Cerebellar nuclear complex (tissue), 1 donor: Measurements from ENCODE around the gene RAD21L1.
"Not testable (repeated sequence)": the region's sequence is repeated elsewhere in the genome, so short reads cannot be mapped to it uniquely, and the experiment has no call there.

ENCODE experiments used
- DNase-seq, 2 experiments: peaks; one replicate each; lab custom pipeline; 2025; lab: John Stamatoyannopoulos, UW

The RAD21L1 gene

GRCh38 chr20:1229541-1229940 lies 3.7 kb downstream of the RAD21L1 start:
- DNase-seq = no peak

GRCh38 chr20:1232286-1233111 lies 6.7 kb downstream of the RAD21L1 start:
- no peak for DNase-seq

DNA sequence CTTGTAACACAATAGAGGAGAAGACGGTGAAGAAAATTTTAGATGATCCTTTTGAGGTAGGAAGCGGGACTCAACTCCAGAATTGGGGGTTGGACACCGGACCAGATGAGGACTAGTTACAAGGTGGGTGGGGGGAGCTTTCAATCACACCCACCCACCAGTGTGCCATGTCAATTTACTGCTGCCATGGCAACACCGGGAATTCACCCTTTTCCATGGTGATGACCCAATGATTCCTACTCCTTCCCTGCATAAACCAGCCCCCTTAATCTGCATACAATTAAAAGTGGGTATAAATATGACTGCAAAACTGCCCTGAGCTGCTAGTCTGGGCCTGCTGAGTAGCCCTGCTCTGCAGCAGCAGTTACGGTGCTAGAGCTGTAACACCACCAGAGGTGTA lies 14.7 kb downstream of the RAD21L1 start:
- no peak for DNase-seq

GRCh38 chr20:1241456-1241855 lies 15.6 kb downstream of the RAD21L1 start:
- DNase-seq = no peak

DNA sequence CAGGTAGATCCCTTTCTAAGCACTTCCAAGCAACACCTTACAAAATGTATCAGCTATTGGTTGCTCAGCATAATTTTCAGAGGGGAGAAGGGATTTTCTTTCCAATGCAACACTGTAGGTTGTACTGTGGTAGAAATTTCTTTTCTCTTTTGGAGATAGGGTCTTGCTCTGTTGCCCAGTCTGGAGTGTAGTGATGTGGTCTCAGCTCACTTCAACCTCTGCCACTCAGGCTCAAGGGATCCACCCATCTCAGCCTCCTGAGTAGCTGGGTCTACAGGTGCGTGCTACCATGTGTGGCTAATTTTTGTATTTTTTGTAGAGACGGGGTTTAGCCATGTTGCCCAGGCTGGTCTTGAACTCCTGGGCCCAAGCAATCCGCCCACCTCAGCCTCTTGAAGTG lies 16.3 kb downstream of the RAD21L1 start:
- no peak for DNase-seq

DNA sequence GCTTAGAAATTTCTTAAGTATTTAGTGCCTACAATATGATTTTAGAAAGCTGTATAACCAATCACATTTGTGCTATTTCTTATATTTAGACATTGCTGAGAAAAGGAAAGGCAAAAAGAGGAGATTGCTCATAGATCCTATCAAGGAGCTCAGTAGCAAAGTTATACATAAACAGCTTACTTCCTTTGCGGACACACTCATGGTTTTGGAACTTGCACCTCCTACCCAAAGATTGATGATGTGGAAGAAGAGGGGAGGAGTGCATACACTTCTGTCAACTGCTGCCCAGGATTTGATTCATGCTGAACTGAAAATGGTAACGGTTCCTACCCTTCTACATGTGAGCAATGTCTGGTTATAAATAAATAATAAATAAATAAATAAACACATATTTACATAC lies 16.7 kb downstream of the RAD21L1 start:
- DNase-seq = no peak

GRCh38 chr20:1245578-1245977 lies 19.7 kb downstream of the RAD21L1 start:
- DNase-seq = no peak

GRCh38 chr20:1247689-1248088 lies 21.8 kb downstream of the RAD21L1 start:
- DNase-seq = no peak

DNA sequence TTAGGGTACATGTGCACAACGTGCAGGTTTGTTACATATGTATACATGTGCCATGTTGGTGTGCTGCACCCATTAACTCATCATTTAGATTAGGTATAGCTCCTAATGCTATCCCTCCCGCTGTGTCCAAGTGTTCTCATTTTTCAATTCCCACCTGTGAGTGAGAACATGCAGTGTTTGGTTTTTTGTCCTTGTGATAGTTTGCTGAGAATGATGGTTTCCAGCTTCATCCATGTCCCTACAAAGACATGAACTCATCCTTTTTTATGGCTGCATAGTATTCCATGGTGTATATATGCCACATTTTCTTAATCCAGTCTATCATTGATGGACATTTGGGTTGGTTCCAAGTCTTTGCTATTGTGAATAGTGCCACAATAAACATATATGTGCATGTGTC lies 24.4 kb downstream of the RAD21L1 start:
- DNase-seq = not testable (repeated sequence)

GRCh38 chr20:1252416-1252815 lies 26.6 kb downstream of the RAD21L1 start:
- DNase-seq = no peak

DNA sequence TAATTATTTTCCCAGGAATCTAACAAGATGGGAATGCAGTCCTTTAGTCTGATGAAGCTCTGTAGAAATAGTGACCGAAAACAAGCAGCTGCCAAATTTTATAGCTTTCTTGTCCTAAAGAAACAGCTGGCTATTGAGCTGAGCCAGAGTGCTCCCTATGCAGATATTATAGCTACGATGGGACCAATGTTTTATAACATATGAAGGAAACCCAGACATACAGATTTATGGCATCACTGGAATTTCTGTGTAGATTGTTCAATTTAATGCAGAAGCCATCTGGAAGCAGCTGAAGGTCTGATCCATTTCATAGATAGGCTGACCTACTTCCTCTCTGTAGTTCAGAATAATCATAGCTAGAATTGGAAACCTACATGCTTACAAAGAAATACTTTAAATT lies 28.4 kb downstream of the RAD21L1 start:
- DNase-seq = no peak

DNA sequence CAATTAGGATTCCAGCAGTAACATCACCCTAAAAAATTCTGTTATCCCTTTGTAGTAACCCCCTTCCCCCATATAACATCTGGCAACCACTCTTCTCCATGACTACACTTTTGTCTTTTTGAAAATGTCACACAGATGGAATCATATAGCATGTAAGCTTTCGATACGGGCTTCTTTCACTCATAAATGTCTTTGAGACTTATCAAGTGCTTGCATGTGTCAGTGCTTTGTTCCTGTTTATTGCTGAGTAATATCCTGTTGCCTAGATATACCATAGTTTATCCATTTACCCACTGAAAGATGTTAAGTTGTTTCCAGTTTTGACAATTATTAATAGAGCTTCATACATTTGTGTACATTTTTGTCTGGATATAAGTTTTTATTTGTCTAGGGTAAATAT lies 29.8 kb downstream of the RAD21L1 start:
- DNase-seq = no peak

- no peak for DNase-seq
Observed at GRCh38 chr20:1263853-1264252, 38.0 kb downstream of the RAD21L1 start.

GRCh38 chr20:1264727-1265126 lies 38.9 kb downstream of the RAD21L1 start:
- no peak for DNase-seq

DNA sequence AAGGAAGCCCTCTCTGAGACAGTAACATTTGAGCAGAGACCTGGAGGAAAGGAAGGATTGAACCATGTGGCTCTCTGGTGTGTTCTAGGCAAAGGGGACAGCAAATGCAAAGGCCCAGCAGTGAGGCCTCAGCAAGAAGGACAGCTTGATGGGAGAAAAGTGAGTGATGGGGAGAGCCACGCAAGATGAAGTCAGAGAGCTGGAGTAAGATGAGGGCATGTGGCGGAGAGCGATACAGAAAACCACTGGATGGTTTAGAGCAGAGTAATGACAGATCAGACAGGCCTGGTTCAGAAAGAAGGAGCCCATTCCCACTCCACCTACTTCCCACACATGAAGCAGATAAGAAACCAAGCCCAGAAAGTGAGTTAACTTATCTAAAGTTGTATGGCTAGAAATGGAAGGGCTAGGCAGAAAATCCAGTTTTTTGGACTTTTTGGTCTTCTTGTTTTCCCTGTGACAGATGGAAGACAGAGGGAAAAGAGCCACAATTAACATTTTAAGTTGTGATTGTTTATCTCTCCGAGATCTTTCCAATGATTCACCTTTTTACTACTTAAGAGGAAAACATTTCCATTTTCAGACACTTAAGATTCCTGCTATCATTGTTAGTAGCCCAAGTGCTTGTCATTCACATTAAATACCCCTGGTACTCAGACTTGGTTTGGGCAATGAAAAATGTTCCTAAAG lies 39.5 kb downstream of the RAD21L1 start:
- no peak for DNase-seq

DNA sequence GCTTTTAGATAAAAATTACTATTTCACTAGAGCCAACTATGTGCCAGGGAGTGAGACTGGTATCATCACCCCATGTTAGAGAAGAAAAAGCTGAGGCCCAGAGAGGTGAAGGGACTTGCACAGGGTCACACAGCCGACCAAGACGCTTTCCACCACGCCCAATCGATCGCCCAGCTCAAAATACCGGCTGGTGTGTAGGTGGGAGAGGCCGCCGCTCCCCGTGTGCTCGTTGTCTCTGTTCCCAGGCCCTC lies 40.0 kb downstream of the RAD21L1 start:
- DNase-seq = no peak

- no peak for DNase-seq
Observed at GRCh38 chr20:1266167-1266973, 40.5 kb downstream of the RAD21L1 start, which contains the start of gene SNPH. Gene SNPH, plus strand, starts transcription at chr20:1266294. Its CDS starts 29,946 bp downstream, at chr20:1296240.

GRCh38 chr20:1267161-1267560 lies 41.3 kb downstream of the RAD21L1 start:
- DNase-seq = no peak

DNA sequence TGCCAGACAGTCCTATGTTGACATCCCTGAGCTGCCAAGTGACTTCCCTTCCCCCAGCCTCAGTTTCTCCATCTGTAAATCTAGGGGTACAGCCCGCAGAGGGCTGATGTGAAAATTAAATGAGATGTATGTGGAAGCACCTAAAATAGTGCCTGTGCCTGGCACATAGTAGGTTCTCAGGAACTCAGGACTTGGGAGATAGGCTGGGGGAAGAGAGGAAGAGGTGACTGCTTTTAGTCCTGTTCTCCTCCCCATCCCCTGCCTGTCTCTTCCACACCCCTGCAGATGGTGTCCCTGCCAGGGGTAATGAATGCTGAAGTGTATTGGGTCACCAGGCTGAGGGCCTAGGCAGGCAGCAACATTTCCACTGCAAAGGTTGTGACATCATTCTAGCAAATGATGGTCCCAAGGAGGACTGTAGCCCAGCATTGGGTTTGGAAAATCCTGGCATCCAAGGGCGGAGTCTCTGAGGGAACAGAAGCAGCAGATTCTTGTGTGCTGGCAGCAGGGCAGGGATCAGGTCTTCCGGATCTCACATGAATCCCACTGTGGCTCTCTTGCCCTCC lies 42.0 kb downstream of the RAD21L1 start:
- no peak for DNase-seq

DNA sequence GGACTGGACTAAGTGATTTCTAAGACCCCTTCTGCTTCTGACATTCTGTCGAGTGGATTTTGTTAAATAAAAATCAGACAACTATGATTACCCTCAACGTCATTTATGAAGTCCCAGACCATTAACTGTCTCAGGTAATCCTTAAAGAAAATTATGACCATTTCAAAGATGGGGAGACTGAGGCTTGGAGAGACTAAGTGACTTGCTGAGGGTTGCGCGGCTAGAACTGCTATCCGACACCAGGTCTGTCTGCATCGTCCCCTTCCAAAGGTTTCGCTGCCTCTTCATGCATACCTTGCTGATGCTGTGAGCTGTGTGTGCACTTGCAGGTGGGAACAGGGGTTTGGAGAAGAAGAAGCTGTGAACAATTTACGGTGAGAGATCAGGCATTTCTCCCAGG lies 43.4 kb downstream of the RAD21L1 start:
- no peak for DNase-seq

GRCh38 chr20:1269850-1270249 lies 44.0 kb downstream of the RAD21L1 start:
- DNase-seq = no peak

- no peak for DNase-seq
Observed at GRCh38 chr20:1272368-1273100, 46.7 kb downstream of the RAD21L1 start.
